GM19035 (cell line): ENCODE results near the gene CEP120.
"Not testable (repeated sequence)": the region's sequence is repeated elsewhere in the genome, so short reads cannot be mapped to it uniquely, and the experiment has no call there.

Experiments used
- ATAC-seq: cut with Tn5 transposase; IDR thresholded peaks from one replicate; pipeline ENCODE4 v1.9.1; 2021; ENCODE audit not compliant: unreplicated experiment

The CEP120 gene

DNA sequence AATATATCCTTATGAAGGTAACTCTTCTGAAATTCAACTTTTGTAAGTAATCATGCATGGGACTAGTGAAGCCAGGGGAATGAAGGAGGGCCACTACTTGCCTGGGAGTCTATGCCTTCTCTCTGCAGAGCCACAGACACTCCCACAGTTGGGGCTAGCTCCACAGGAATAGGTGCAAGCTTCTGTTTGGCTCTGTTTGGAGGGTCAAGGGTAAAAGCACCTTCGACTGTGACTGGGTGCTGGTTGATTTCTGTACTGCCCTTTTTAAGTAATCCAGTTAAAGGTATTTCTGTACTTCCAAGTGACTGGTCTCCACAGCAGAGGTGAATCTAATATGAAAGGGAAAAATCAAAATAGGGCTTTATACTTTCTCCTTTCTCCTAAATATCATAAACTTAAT, 32.2 kb downstream of the CEP120 start:
- no peak for ATAC-seq

DNA sequence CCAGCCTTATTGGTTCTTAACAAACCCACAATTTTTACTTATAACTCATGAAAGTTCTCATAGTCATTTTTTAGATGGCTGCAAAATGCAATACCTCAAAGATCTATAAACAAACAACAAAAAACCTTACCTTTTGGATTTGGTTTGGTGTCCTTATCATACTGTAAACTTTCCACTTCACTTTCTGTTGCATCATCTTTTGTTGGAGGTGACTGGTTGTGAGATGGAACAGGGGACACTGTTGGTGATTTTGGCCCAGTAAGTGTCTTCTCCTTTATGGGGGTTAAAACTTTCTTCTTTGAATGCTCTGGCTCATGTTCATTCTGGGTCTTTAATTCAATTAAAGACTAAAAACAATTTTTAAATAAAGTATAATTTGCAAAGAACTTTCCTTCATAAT, 33.4 kb downstream of the CEP120 start:
- ATAC-seq: no peak

DNA sequence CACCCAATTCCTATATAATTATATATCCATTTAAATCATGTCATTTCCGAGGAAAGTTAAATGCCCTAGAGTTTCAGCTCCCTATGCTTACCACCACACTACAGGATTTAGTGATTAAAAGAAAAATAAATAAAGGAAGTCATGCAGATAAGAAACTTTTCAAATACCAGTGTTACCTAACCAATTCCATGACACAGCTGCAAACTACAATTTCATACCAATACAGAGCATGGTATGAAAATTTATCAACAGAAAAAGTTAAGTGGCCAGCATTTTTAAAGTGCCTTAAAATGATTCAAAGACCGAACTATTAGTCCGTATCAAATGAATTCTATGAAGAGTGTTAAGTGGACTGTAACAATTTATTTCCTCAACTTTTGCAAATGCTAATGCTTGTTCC, 35.9 kb downstream of the CEP120 start:
- ATAC-seq: no peak

DNA sequence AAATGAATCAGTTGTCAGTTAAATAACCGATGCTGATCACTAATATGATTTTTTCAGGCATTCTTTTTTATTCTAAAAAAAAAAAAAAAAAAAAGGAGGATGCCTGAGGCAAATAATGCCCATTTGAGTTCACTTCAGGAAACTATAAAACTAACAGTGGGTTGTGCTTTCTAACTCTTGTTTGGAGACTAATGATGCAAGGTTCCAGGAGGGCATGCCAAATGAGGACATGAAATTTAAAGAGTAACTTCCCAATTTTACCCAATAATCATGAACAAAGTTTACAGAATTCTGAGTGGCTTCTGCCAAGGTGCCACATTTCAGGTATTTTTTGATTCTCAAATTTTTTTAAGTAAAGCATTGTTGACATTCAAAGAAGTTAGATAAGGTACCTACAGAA, 41.0 kb downstream of the CEP120 start:
- no peak for ATAC-seq

DNA sequence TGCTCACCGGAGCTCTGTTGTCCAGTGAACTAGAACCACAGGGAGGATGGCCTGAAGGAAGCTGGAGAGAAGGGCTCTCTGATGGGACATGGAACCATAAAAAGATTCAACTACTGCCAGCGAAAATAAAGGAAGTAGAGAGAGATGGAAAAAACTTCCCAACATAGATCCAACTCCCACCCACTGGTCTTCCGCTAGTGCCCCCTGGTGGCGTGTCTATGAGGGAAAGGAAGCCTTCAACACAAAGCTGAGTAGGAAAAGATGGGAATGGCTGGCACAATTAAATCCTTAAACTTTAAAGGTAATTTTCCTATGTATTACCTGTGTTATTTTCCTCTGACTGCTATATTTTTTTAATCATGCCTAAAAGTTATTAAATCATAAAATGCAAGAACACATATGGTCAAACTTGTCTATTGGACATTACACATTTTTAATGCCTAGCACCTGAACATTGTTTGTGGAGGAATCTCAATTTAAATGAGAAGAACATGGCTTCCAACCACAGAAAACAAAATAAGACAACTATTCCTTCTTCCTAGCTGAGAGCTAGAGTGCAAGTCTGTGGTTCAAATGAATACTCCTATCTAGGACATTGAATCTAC, 51.5 kb downstream of the CEP120 start:
- no peak for ATAC-seq

DNA sequence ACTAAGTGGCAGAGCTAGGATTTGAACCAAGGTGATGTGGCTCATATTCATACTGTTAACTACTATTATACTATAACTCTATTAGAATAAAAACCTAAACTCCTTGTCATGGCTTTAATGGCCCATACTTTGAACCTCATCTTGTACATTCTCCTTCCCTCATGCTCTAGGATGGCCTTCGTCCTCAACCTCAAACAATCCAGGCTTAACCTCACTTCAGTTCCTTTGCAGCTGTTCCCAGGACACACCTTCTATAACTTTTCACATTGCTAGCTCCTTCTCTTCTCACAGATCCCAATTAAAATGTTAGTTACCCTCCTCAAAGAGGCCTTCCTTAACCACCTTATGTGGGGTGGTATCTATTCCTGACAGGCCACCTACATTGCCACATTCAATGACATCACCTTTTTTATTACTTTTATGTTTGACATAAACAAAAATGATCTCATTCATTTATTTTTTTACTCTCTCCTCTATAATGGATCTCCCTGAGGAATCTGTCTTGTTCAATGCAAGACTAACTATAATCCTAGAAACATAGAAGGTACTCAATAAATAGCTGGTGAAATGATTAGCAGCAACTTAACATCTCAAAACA, 53.7 kb downstream of the CEP120 start:
- no peak for ATAC-seq

DNA sequence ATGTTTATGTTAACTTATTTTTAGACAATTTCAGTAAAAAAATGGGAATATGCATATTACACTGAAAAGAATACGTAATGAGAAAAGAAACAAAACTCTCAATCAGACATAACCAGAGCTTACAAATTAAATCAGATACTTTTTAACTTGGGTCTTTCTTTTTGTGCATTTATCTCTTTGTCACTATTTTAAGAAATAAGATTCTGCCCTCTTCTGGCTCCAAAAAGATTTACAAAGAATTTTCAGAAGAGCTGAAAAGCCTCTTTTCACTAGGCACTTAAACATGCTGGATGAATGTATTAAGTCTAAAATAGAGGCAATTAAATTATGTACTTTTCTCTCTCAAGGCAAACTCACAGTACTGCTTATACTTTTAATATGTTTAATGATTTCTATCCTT, 55.5 kb downstream of the CEP120 start:
- ATAC-seq: no peak

DNA sequence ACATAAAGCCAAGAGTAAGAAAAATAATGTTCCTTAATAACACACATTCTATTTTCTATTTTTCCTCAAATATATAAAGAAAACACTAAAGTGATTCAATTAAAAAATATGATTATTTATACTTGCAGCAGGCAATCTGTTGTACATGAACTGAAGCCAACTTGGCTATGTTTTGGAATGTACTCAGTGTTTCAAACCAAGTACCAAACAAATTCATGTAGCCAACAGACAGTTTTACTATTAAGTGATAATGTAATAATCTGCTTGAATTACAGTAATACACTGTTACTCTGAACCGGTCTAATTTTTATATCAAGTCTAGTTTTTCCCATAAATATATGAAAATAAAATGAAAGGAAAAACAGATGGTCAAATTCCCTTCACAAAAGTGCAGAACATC, 58.0 kb downstream of the CEP120 start:
- ATAC-seq: no peak

DNA sequence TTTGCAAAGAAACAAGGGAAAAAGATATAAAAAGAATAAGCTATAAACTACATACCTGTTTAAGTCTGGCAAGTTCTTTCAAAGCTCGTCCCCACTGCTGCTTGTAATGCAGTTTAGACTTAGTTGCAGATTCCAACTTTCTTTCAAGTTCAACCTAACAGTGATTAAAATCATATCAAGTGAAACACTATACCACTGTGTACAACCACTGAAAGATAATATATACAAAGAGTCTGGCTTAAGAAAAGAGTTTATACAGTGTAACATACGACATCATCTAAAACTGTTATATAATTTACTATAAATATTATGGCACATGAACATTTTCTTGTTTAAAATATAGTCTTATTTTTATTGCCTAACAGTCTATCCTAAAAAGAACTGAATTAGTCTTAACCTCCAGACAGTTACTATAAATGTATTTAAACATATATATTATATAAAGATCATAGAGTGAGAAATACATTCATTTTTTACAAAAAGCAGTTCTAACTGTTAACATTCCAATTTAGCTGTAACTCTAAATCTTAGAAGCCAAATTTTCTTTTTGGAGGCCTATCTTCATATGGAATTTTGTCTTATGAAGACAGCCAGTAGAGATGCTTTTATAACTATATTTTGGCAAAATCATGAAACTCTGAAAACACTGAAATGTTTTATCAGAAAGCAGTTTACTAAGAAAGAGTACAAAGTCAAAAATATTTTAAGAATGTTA, 58.6 kb downstream of the CEP120 start:
- no peak for ATAC-seq

DNA sequence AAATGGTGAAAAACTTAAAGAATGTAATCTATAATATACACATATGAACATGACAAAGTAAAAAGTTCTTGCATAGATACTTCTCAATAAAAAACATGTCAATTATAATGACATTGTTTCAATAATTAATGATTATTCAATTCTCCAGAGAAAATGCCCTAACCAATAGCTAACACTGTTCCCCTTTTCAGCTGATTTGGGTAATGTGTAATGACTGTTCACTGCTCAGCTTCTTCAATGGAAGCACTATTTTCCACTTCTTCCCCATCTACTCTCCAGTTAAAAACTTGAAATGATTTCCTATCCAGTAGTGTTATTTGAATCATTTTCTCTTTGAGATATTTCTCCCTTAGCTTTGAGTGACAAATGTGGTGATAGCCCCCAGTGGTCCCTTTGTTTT, 62.3 kb downstream of the CEP120 start:
- no peak for ATAC-seq

DNA sequence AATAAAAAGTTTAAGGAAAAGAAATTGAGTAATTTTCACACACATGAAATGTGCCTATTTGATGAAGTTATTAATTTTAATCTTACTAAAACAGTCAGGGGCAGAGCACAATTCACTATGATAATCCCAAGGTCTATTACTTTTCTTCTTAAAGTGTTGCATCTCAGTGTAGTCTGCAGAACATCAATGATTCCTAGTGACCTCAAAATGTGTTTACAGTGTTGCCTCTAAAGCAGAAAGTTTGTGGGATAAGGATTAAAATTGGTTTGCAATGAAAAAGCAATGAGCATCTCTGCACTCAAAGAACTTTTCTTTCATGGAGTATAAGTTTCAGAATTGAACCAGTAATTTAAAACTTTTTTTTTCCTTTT, 63.0 kb downstream of the CEP120 start:
- no peak for ATAC-seq

DNA sequence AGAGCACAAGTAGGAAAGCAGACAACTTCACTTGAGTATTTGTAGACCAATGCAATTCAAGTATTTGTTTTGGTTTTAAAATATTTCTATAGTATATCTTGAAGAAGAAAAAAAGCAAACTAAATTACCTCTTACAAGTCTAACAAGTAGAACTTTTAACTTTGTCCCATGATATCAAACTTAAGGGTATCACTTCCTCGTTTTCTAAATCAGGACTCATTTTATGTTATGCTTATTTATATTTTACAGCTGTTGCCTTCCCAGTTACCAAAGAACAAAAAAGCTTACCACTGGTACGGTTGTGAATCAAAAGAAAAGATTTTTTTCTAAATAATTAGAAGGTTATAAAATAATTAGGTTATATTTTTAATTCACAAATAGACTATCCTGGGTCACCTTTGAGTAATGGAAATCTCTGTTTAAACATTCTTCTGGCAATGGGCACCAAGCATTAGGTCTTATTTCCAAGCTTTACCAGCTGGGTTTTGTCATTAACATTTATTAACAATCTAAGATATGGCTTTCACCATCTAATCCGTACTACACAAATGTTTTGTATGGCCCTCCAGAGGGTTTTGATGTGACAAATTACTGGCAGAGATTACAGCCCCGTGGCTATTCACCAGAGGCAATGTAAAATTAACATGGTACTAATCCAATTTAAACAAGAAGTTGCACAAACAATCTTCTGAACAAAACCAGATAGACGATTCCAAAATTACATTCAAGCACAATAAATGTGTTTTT, 63.6 kb downstream of the CEP120 start:
- ATAC-seq: no peak

DNA sequence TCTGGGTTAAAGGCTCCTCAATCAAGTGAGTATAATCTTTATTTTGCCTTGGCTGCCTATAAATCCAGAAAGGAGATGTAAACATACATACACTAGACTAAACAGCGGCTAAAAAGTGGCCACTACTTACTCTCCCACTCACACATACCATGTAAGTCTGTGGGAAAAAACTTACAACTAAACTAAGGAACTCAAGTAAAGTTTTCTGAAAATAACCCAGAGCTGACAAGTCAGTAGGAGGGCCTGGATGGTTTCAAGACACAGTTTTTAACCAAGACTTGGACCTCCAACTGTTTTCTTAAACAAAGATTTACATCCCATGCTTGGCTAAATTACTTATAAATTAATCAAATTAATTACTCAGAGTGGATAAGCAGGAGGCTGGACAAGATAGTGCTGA, 64.5 kb downstream of the CEP120 start:
- ATAC-seq: no peak

DNA sequence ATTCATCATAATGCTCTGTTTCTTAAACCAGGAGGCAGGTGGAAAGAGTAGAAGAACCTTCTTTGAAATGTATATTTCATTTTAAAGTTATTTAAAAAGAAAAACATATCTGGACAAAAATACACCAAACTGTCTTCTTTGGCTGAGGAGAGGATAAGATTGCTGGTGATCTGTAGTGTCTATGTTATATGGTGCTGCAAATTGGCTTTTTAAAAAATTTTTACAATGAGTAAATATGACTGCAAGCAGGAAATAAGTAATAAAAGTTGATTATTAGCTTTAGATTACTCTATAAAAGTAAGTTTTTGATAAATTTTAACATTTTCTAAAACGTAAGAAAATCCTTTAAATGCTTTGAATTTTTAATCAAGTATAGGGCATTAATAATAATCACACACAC, 64.9 kb downstream of the CEP120 start:
- ATAC-seq: no peak

DNA sequence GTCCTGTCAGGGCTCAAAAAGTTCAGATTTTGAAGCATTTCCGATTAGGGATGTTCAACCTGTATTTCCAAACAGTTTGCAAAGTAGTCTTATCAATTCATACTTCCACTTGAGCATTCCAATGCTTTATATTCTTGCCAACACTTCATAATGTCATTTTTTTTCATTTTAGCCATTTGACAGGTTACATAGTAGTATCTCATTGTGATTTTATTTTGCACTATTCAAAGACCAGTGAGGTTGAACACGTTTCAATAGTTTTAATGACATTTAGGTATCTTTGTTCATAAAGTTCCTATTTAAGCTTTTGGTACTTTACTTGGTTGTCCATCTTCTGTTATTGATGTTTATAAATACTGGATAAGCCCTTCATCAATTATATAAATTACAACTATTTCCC, 71.4 kb downstream of the CEP120 start:
- ATAC-seq: no peak

DNA sequence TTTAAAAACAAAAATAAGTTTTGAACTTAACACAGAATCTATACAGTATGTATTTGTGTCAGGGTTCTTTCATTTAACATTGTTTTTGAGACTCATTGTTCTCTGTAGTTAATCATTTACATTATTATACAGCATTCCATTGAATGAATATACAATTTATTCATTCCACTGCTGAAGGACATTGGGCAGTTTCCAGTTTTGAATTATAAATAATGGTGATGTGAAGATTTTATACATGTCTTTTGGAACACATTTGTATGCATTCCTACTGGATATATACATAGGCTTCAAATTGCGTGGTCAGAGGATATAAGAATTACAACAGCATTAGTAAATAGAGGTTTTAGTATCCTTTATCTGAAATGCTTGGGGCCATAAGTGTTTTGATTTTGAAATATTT, 72.0 kb downstream of the CEP120 start:
- no peak for ATAC-seq

DNA sequence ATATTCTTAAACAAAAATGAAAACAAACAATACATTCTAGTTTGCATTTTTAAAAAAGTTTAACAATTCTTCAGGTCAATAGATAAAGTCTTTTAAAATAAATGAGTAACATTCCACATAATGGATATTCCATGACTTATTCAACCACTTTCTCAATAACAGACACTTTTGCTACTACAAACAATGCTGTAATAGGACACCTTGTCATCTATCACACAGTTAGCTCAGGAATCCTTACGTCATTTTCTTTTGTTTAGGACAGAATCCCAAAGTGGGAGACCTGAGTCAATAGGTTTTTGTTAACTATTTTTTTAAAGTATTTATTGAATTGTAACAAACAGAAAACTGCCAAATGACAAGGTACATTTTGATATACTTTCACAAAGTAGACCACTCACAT, 72.5 kb downstream of the CEP120 start:
- ATAC-seq: no peak

DNA sequence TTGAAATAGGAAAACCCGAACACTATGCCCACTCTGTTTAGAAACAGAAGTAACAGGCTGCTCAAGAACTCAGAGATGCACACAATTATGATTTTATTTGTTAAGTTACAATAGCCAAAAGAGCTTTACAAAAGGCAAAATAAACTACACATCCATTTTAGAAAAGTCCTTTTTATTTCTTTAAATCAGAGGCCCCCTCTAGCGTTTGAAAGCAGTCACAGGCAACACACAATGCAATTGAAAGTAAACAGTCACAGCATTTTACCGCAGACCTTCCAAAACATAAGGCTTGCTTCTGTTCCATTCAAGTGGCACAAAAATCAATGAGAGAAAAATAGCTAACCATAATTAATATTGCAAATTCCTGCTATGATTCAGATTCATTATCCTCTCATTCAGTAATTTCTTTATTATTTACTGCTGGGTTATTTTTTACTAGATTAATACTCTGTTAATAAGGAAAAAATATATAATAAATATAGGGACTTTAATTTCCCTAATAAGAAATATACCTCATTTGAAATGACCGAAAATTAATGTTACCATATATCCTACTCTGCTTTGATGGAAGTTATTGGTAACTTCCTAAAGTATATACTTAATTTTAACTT, 78.3 kb downstream of the CEP120 start:
- no peak for ATAC-seq

DNA sequence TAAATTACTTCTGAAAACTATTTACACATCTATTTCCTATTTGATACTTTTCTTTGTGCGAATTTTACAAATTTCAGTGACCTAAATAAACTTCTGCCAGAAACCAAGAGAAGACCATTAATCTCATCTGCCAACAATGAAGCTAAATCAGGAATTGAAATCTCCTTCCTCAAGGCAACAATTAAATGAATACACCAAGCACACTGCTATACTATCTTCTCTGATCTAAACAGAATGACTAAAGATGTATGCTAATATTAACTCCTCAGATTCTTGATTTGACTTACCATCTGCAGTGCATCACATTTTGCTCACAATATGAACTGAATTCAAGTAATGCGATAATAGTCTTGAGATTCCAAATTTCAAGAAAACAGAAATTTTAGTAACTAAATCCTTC, 82.3 kb downstream of the CEP120 start:
- no peak for ATAC-seq

DNA sequence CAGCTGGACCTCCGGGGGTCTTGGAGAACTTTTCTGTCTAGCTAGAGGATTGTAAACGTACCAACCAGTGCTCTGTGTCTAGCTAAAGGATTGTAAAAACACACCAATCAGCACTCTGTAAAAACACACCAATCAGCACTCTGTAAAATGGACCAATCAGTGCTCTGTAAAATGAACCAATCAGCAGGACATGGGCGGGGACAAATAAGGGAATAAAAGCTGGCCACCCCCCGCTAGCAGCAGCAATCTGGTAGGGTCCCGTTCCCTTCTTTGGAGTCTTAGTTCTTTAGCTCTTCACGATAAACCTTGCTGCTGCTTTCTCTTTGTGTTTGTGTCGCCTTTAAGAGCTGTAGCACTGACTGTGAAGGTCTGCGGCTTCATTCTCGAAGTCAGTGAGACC, 114.8 kb downstream of the CEP120 start:
- ATAC-seq: not testable (repeated sequence)

DNA sequence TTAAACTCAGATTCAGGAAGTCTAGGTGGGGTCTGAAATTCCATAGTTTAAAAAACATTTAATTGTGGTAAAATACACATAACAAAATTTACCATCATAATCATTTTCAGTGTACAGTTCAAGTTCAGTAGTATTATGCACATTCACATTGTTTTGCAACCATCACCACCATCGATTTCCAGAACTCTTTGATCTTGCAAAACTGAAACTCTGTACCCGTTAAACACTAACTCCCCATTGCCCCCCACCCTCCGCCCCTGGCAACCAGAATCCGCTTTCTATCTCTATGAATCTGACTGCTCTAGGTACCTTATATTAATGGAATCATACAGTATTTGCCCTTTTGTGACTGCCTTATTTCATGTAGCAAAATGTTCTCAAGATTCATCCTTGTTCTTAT, 117.5 kb downstream of the CEP120 start:
- ATAC-seq: no peak
